ENCODE results near the gene ACTR1A. TPM values are rescaled to one million over a fixed set of nuclear protein-coding genes. Genes with fewer than 3 reads are reported as not detected.
"Not testable (repeated sequence)": the region's sequence is repeated elsewhere in the genome, so short reads cannot be mapped to it uniquely, and the experiment has no call there.

The ACTR1A gene
- total RNA-seq = 111 TPM
- long read RNA-seq, transcript ACTR1A-202 (4 exons, 3,519 nt) = minor isoform, 5 of 699 reads
- long read RNA-seq, transcript ACTR1A-201 (11 exons, 2,829 nt) = major isoform, 576 of 699 reads
- long read RNA-seq, partial matches to known transcripts = 57 of 699 reads
- long read RNA-seq, other reads (novel, unspliced or antisense) = 59 of 699 reads

GRCh38 chr10:102502337-102503151, at the start of gene ACTR1A:
Gene ACTR1A, minus strand, starts transcription at chr10:102502712. Its CDS starts 65 bp downstream, at chr10:102502647.
- DNase-seq (ENCODE audit: low spot score) = peak; percentile 98

GRCh38 chr10:102550636-102551210, 48.2 kb upstream of the ACTR1A start:
- DNase-seq (ENCODE audit: low spot score) = no peak

- no peak for DNase-seq (ENCODE audit: low spot score)
These were observed 47.0 kb upstream of the ACTR1A start for GRCh38 chr10:102549549-102549948.

GRCh38 chr10:102546606-102547320, 44.3 kb upstream of the ACTR1A start:
- no peak for DNase-seq (ENCODE audit: low spot score)

- no peak for DNase-seq (ENCODE audit: low spot score)
These were observed 43.5 kb upstream of the ACTR1A start for GRCh38 chr10:102545997-102546396.

GRCh38 chr10:102545265-102545871, 42.9 kb upstream of the ACTR1A start:
- no peak for DNase-seq (ENCODE audit: low spot score)

GRCh38 chr10:102542800-102543418, 40.4 kb upstream of the ACTR1A start:
- no peak for DNase-seq (ENCODE audit: low spot score)

GRCh38 chr10:102540023-102540422, 37.5 kb upstream of the ACTR1A start:
- DNase-seq (ENCODE audit: low spot score) = no peak

GRCh38 chr10:102538811-102539210, 36.3 kb upstream of the ACTR1A start:
- no peak for DNase-seq (ENCODE audit: low spot score)

- no peak for DNase-seq (ENCODE audit: low spot score)
These were observed 35.4 kb upstream of the ACTR1A start for GRCh38 chr10:102537948-102538347.

- DNase-seq (ENCODE audit: low spot score) = no peak
These were observed 34.9 kb upstream of the ACTR1A start for GRCh38 chr10:102537367-102537766.

GRCh38 chr10:102535481-102536147, 33.1 kb upstream of the ACTR1A start:
- DNase-seq (ENCODE audit: low spot score) = no peak

GRCh38 chr10:102534966-102535365, 32.5 kb upstream of the ACTR1A start:
- DNase-seq (ENCODE audit: low spot score) = not testable (repeated sequence)

- no peak for DNase-seq (ENCODE audit: low spot score)
These were observed 31.8 kb upstream of the ACTR1A start for GRCh38 chr10:102534333-102534732.

GRCh38 chr10:102527546-102527945, 25.0 kb upstream of the ACTR1A start:
- DNase-seq (ENCODE audit: low spot score) = no peak

GRCh38 chr10:102524746-102525145, 22.2 kb upstream of the ACTR1A start:
- no peak for DNase-seq (ENCODE audit: low spot score)

GRCh38 chr10:102523250-102524029, 20.9 kb upstream of the ACTR1A start:
- DNase-seq (ENCODE audit: low spot score) = peak; percentile 87

- peak; percentile 78 for DNase-seq (ENCODE audit: low spot score)
These were observed 20.4 kb upstream of the ACTR1A start for GRCh38 chr10:102522874-102523249.

GRCh38 chr10:102519246-102519825, 16.8 kb upstream of the ACTR1A start:
- peak; percentile 16 for DNase-seq (ENCODE audit: low spot score)
